ENCODE measurements around the gene FAR2. TPM values are rescaled to one million over a fixed set of nuclear protein-coding genes. Genes with fewer than 3 reads are reported as not detected.

The FAR2 gene
- total RNA-seq, 1 experiment from 2014 or later, result 6.6 TPM

- Histone ChIP-seq H3K4me3 (ENCODE audit: low read depth, low read length) (no peak overlapping the region), H3K27me3 (replicated peaks; ENCODE audit: control insufficient read depth, insufficient read depth, low read length) (no peaks in the 10 kb centered on the region), H3K4me1 (peaks cover 23% of the 10 kb centered on the region), H3K36me3 (ENCODE audit: control insufficient read depth, insufficient read depth, low read length) (no peaks in the 10 kb centered on the region), H3K9me3 (no peaks in the 10 kb centered on the region)
- no peak for TF ChIP-seq CTCF (IDR thresholded peaks at IDR 0.05; ENCODE audit: insufficient read depth in 1 of 2, low read depth in 1 of 2, low read length in 1 of 2, severe bottlenecking in 1 of 2, unreplicated experiment in 1 of 2)
- Mint-ChIP-seq H3K4me3 (ENCODE audit: unreplicated experiment) (no peak overlapping the region), H3K4me1 (ENCODE audit: low read depth, unreplicated experiment) (peaks cover 7% of the 10 kb centered on the region), H3K9me3 (ENCODE audit: unreplicated experiment) (no peaks in the 10 kb centered on the region), H3K27me3 (ENCODE audit: insufficient read depth, unreplicated experiment) (no peaks in the 10 kb centered on the region), H3K36me3 (ENCODE audit: insufficient read depth, unreplicated experiment) (no peaks in the 10 kb centered on the region), H3K27ac (ENCODE audit: unreplicated experiment) (no peak overlapping the region)
- ChIA-PET POLR2A (no interaction called here), CTCF (no interaction called here)
- DNase-seq, result no peak
- intact Hi-C loops (cut with micrococcal nuclease; ENCODE audit: unreplicated experiment), result no loop called here
- BruUV-seq (replicated peaks), result no TSS peak
Observed at GRCh38 chr12:29230800-29231560, 81.9 kb downstream of the FAR2 start.

- Mint-ChIP-seq H3K27me3 (ENCODE audit: insufficient read depth, unreplicated experiment) (no peaks in the 10 kb centered on the region), H3K4me3 (ENCODE audit: unreplicated experiment) (no peak overlapping the region), H3K27ac (ENCODE audit: unreplicated experiment) (no peak overlapping the region), H3K36me3 (ENCODE audit: insufficient read depth, unreplicated experiment) (no peaks in the 10 kb centered on the region), H3K9me3 (ENCODE audit: unreplicated experiment) (no peaks in the 10 kb centered on the region), H3K4me1 (ENCODE audit: low read depth, unreplicated experiment) (peaks cover under 1% of the 10 kb centered on the region)
- DNase-seq, result no peak
- Histone ChIP-seq H3K4me1 (peaks cover 12% of the 10 kb centered on the region), H3K9me3 (no peaks in the 10 kb centered on the region), H3K27me3 (replicated peaks; ENCODE audit: control insufficient read depth, insufficient read depth, low read length) (no peaks in the 10 kb centered on the region), H3K4me3 (ENCODE audit: low read depth, low read length) (no peak overlapping the region), H3K36me3 (ENCODE audit: control insufficient read depth, insufficient read depth, low read length) (no peaks in the 10 kb centered on the region)
- CTCF ChIA-PET, result no interaction called here
- no TSS peak for BruUV-seq (replicated peaks)
- intact Hi-C loops (cut with micrococcal nuclease; ENCODE audit: unreplicated experiment), result no loop called here
- POLR2A ChIA-PET, result no interaction called here
- no peak for TF ChIP-seq CTCF (IDR thresholded peaks at IDR 0.05; ENCODE audit: insufficient read depth in 1 of 2, low read depth in 1 of 2, low read length in 1 of 2, severe bottlenecking in 1 of 2, unreplicated experiment in 1 of 2)
Observed at GRCh38 chr12:29232086-29232485, 83.0 kb downstream of the FAR2 start.

GRCh38 chr12:29234552-29234951 lies 85.5 kb downstream of the FAR2 start:
- intact Hi-C loops (cut with micrococcal nuclease; ENCODE audit: unreplicated experiment), result no loop called here
- no peak for DNase-seq
- BruUV-seq (replicated peaks), result no TSS peak
- Mint-ChIP-seq H3K36me3 (ENCODE audit: insufficient read depth, unreplicated experiment) (no peaks in the 10 kb centered on the region), H3K4me3 (ENCODE audit: unreplicated experiment) (no peak overlapping the region), H3K27ac (ENCODE audit: unreplicated experiment) (no peak overlapping the region), H3K4me1 (ENCODE audit: low read depth, unreplicated experiment) (no peaks in the 10 kb centered on the region), H3K27me3 (ENCODE audit: insufficient read depth, unreplicated experiment) (no peaks in the 10 kb centered on the region), H3K9me3 (ENCODE audit: unreplicated experiment) (no peaks in the 10 kb centered on the region)
- no peak overlapping the region for H3K4me3 ChIP-seq (ENCODE audit: low read depth, low read length)
- H3K9me3 ChIP-seq, result no peaks in the 10 kb centered on the region
- POLR2A ChIA-PET, result no interaction called here
- CTCF ChIA-PET, result no interaction called here
- no peaks in the 10 kb centered on the region for H3K36me3 ChIP-seq (ENCODE audit: control insufficient read depth, insufficient read depth, low read length)
- H3K27me3 ChIP-seq (replicated peaks; ENCODE audit: control insufficient read depth, insufficient read depth, low read length), result no peaks in the 10 kb centered on the region
- no peak for TF ChIP-seq CTCF (IDR thresholded peaks at IDR 0.05; ENCODE audit: insufficient read depth in 1 of 2, low read depth in 1 of 2, low read length in 1 of 2, severe bottlenecking in 1 of 2, unreplicated experiment in 1 of 2)
- H3K4me1 ChIP-seq, result peaks cover 11% of the 10 kb centered on the region
